Embryonic facial prominence (tissue), 1 donor: ENCODE measurements around the gene PCARE.
"Not testable (repeated sequence)": the region's sequence is repeated elsewhere in the genome, so short reads cannot be mapped to it uniquely, and the experiment has no call there.

Experiments used
- DNase-seq: peaks from one replicate; pipeline ENCODE4 v3.0.0-alpha.2; 2016; ENCODE audit errors: extremely low spot score

PCARE gene

GRCh38 chr2:29096969-29097368 is 22.6 kb upstream of the PCARE start:
- DNase-seq, result no peak

GRCh38 chr2:29090311-29090710 is 16.0 kb upstream of the PCARE start:
- DNase-seq, result not testable (repeated sequence)

- no peak for DNase-seq
Measured at GRCh38 chr2:29084554-29084953, 10.2 kb upstream of the PCARE start.

GRCh38 chr2:29082804-29083495 is 8.6 kb upstream of the PCARE start:
- no peak for DNase-seq

GRCh38 chr2:29080886-29081743 is 6.8 kb upstream of the PCARE start:
- DNase-seq, result no peak

GRCh38 chr2:29079887-29080286 is 5.6 kb upstream of the PCARE start:
- no peak for DNase-seq

- DNase-seq, result no peak
Measured at GRCh38 chr2:29075894-29076705, 1.8 kb upstream of the PCARE start.

GRCh38 chr2:29073933-29074332 is 390 bp downstream of the PCARE start:
- DNase-seq, result no peak

GRCh38 chr2:29072971-29073725 is 1.2 kb downstream of the PCARE start:
- DNase-seq, result no peak

- DNase-seq, result no peak
Measured at GRCh38 chr2:29072251-29072650, 2.1 kb downstream of the PCARE start.

- DNase-seq, result no peak
Measured at GRCh38 chr2:29071032-29071975, 3.0 kb downstream of the PCARE start.

GRCh38 chr2:29070526-29070925 is 3.8 kb downstream of the PCARE start:
- DNase-seq, result no peak

- no peak for DNase-seq
Measured at GRCh38 chr2:29068513-29068912, 5.8 kb downstream of the PCARE start.

- no peak for DNase-seq
Measured at GRCh38 chr2:29066997-29067605, 7.2 kb downstream of the PCARE start.

- DNase-seq, result no peak
Measured at GRCh38 chr2:29066271-29066860, 8.0 kb downstream of the PCARE start.

- no peak for DNase-seq
Measured at GRCh38 chr2:29065068-29065811, 9.1 kb downstream of the PCARE start.

GRCh38 chr2:29064746-29065067 is 9.6 kb downstream of the PCARE start:
- DNase-seq, result no peak

GRCh38 chr2:29064346-29064715 is 10.0 kb downstream of the PCARE start:
- DNase-seq, result no peak
